ENCODE measurements around the gene BOLA2B. TPM values are rescaled to one million over a fixed set of nuclear protein-coding genes. Genes with fewer than 3 reads are reported as not detected.
"Not testable (repeated sequence)": the region's sequence is repeated elsewhere in the genome, so short reads cannot be mapped to it uniquely, and the experiment has no call there.

BOLA2B gene
- total RNA-seq, 1 donor from 2014 or later: 512 TPM

- no peak for DNase-seq (ENCODE audit: low read depth)
- H3K27me3 ChIP-seq (ENCODE audit: control insufficient read depth, insufficient read depth, low read length): no peaks in the 10 kb centered on the region
- no peaks in the 10 kb centered on the region for H3K36me3 ChIP-seq (ENCODE audit: control insufficient read depth, insufficient read depth, low read length)
- TF ChIP-seq CTCF (IDR thresholded peaks at IDR 0.05; ENCODE audit: insufficient read depth, low read length, poor library complexity, severe bottlenecking): no peak
- H3K4me3 ChIP-seq (ENCODE audit: low read depth, low read length): no peak overlapping the region
Observed at GRCh38 chr16:30179195-30179594, 14.3 kb downstream of the BOLA2B start.

- H3K4me3 ChIP-seq (ENCODE audit: low read depth, low read length); H3K36me3 ChIP-seq (ENCODE audit: control insufficient read depth, insufficient read depth, low read length); DNase-seq (ENCODE audit: low read depth); H3K27me3 ChIP-seq (ENCODE audit: control insufficient read depth, insufficient read depth, low read length): not testable (repeated sequence)
Observed at GRCh38 chr16:30176876-30177275, 16.6 kb downstream of the BOLA2B start.

- no peak overlapping the region for H3K4me3 ChIP-seq (ENCODE audit: low read depth, low read length)
- no peaks in the 10 kb centered on the region for H3K27me3 ChIP-seq (ENCODE audit: control insufficient read depth, insufficient read depth, low read length)
- no peak for DNase-seq (ENCODE audit: low read depth)
- H3K36me3 ChIP-seq (ENCODE audit: control insufficient read depth, insufficient read depth, low read length): no peaks in the 10 kb centered on the region
- TF ChIP-seq CTCF (IDR thresholded peaks at IDR 0.05; ENCODE audit: insufficient read depth, low read length, poor library complexity, severe bottlenecking): no peak
Observed at GRCh38 chr16:30173054-30173453, 20.4 kb downstream of the BOLA2B start.

GRCh38 chr16:30170145-30170544 lies 23.3 kb downstream of the BOLA2B start:
- DNase-seq (ENCODE audit: low read depth); H3K4me3 ChIP-seq (ENCODE audit: low read depth, low read length); H3K27me3 ChIP-seq (ENCODE audit: control insufficient read depth, insufficient read depth, low read length); H3K36me3 ChIP-seq (ENCODE audit: control insufficient read depth, insufficient read depth, low read length): not testable (repeated sequence)

DNA sequence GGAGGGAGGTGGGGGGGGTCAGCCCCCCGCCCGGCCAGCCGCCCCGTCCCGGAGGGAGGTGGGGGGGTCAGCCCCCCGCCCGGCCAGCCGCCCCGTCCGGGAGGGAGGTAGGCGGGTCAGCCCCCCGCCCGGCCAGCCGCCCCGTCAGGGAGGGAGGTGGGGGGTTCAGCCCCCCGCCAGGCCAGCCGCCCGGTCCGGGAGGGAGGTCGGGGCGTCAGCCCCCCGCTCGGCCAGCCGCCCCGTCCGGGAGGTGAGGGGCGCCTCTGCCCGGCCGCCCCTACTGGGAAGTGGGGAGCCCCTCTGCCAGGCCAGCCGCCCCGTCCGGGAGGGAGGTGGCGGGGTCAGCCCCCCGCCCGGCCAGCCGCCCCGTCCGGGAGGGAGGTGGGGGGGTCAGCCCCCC lies 24.1 kb downstream of the BOLA2B start:
- H3K27me3 ChIP-seq (ENCODE audit: control insufficient read depth, insufficient read depth, low read length); DNase-seq (ENCODE audit: low read depth); H3K4me3 ChIP-seq (ENCODE audit: low read depth, low read length); H3K36me3 ChIP-seq (ENCODE audit: control insufficient read depth, insufficient read depth, low read length): not testable (repeated sequence)

- not testable (repeated sequence) for H3K4me3 ChIP-seq (ENCODE audit: low read depth, low read length); H3K27me3 ChIP-seq (ENCODE audit: control insufficient read depth, insufficient read depth, low read length); DNase-seq (ENCODE audit: low read depth); H3K36me3 ChIP-seq (ENCODE audit: control insufficient read depth, insufficient read depth, low read length)
Observed at GRCh38 chr16:30168746-30169145, 24.7 kb downstream of the BOLA2B start.

GRCh38 chr16:30166202-30166902 lies 27.1 kb downstream of the BOLA2B start:
- no peak for TF ChIP-seq CTCF (IDR thresholded peaks at IDR 0.05; ENCODE audit: insufficient read depth, low read length, poor library complexity, severe bottlenecking)
- H3K36me3 ChIP-seq (ENCODE audit: control insufficient read depth, insufficient read depth, low read length): no peaks in the 10 kb centered on the region
- no peak overlapping the region for H3K4me3 ChIP-seq (ENCODE audit: low read depth, low read length)
- H3K27me3 ChIP-seq (ENCODE audit: control insufficient read depth, insufficient read depth, low read length): no peaks in the 10 kb centered on the region
- no peak for DNase-seq (ENCODE audit: low read depth)

DNA sequence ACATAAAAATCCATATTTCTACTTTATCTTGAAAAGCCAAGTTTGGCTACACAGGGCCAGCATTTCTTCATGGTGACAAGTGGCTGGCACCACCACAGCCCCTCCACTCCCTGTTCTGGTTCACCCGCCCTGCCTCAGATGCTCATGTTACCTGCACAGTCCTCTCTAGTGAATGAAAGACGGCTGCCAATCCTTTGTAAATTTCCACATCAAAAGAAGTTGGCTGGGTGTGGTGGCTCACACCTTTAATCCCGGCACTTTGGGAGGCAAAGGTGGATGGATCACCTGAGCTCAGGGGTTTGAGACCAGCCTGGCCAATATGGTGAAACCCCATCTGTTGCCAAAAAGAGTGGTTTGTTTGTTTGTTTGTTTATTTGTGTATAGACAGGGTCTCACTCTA lies 29.9 kb downstream of the BOLA2B start:
- H3K27me3 ChIP-seq (ENCODE audit: control insufficient read depth, insufficient read depth, low read length): no peaks in the 10 kb centered on the region
- no peak overlapping the region for H3K4me3 ChIP-seq (ENCODE audit: low read depth, low read length)
- H3K36me3 ChIP-seq (ENCODE audit: control insufficient read depth, insufficient read depth, low read length): no peaks in the 10 kb centered on the region
- TF ChIP-seq CTCF (IDR thresholded peaks at IDR 0.05; ENCODE audit: insufficient read depth, low read length, poor library complexity, severe bottlenecking): no peak
- DNase-seq (ENCODE audit: low read depth): no peak

Data from kidney epithelial cell (primary cell).